Activated T-helper 1 cell treated with anti-CD3 and anti-CD28 coated beads, Interleukin-2, amount 50 U/mL, for 16 hours (primary cell): Measurements from ENCODE around the gene HEPHL1.
"Not testable (repeated sequence)": the region's sequence is repeated elsewhere in the genome, so short reads cannot be mapped to it uniquely, and the experiment has no call there.

Experiments used
- DNase-seq, 2 donors: peaks; one replicate each; pipeline ENCODE4 v3.0.0-alpha.2; 2020; ENCODE audit warnings: low read depth in 1 of 2, low spot score in 1 of 2

HEPHL1 gene

GRCh38 chr11:94020777-94021481 lies at the start of gene HEPHL1:
Gene HEPHL1, plus strand, starts transcription at chr11:94021354. Its CDS starts 15 bp downstream, at chr11:94021369.
- no peak for DNase-seq

DNA sequence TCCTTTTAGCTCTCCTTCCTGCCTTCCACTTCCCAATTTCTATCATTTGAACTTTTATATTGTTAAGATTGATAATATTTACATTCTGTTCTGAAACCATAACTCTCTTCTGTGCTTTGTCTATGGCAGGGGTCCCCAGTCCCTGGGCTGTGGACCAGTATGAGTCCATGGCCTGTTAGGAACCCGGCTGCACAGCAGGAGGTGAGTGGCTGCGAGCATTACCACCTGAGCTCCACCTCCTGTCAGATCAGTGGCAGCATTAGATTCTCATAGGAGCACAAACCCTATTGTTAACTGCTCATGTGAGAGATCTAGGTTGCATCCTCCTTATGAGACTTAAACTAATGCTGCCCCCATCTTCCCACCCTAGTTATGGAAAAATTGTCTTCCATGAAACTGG lies 48.4 kb upstream of the HEPHL1 start:
- DNase-seq, result no peak

- not testable (repeated sequence) for DNase-seq
These were observed 47.7 kb upstream of the HEPHL1 start for GRCh38 chr11:93973322-93974051.

GRCh38 chr11:93974759-93975158 lies 46.4 kb upstream of the HEPHL1 start:
- no peak for DNase-seq

- not testable (repeated sequence) for DNase-seq
These were observed 44.4 kb upstream of the HEPHL1 start for GRCh38 chr11:93976577-93977254.

DNA sequence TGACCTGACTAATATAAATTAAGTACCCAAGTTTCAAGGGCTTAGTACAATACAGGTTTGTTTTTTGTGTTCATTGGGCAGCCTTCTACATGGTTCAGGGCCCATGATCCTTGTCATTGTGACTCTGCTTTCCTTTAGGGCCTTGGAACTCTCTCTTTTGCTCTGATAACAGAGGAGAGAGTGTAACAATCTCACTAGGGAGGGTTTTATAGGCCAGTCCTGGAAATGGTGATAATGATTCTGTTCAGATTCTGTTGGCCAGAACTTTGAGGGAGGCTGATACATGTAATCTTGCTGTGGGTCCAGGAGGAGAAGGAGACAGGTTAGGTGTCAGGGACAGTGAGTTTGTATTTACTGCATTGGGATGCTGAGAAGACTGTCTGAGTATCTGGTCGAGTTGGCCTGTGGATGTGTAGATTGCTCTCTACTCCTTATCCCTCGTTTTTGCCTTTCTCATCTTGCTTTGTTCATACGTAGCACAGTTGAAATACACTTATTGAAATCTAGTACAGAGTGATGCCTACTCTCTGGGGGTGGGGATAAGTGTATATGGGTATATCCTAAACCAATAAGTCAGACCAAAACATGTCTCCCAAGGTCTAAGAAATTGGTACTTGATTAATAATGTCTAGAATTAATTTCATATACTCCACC lies 37.5 kb upstream of the HEPHL1 start:
- no peak for DNase-seq

- no peak for DNase-seq
These were observed 37.0 kb upstream of the HEPHL1 start for GRCh38 chr11:93984196-93984567.

DNA sequence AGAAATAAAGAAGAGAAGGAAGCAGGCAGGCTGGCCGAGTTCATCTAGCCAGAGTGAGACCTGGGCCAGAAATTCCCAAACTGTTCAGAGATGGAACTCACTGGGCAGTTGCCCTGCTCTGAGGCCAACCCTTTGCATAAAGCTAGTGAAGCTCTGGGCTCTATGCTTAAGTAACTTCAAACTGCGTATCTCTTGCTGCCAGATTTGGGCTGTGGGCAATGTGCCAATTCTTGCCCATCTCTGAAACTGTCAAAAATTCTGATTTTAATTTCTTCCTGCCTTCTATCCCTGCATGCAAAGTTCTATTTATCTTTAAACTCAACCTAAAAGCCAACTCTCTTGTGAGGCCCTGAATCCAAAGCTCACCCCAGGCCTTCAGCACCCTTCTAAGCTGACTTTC lies 36.2 kb upstream of the HEPHL1 start:
- DNase-seq, result no peak

- DNase-seq, result no peak
These were observed 34.4 kb upstream of the HEPHL1 start for GRCh38 chr11:93986716-93987115.

DNA sequence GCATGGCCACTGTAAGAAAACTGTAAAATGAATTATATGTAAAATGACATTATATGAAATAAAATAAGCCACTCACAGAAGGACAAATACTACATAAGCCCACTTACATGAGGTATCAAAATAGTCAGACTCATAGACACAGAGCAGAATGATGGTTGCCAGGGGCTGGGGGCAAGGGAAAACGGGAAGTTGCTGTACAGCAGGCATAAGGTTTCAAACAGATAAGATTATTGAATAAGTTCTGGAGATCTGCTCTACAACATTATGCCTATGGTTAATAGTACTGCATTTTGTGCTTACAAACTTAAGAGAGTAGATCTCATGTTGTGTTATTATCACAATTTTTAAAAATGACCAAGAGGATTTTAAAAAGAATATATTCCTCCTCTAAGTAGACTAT lies 32.7 kb upstream of the HEPHL1 start:
- no peak for DNase-seq

DNA sequence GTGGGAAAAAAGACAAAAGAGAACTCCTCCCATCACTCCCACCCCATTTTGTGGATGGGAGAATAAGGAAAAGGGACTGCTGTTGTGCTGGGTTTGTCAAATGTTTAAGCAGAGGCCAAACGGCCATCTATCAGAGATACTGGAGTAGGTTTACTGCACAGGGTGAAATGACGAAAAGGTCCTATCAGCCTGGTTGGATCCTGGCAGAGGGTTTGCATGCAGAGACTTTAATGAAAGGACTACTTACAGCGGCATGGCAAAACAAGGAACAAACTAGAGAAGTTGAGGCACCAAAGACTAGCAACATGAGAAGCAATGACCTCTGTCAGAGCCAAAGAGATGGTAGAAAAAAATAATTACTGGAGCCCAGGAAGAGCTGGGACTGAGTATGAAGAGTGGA lies 32.2 kb upstream of the HEPHL1 start:
- DNase-seq, result no peak

DNA sequence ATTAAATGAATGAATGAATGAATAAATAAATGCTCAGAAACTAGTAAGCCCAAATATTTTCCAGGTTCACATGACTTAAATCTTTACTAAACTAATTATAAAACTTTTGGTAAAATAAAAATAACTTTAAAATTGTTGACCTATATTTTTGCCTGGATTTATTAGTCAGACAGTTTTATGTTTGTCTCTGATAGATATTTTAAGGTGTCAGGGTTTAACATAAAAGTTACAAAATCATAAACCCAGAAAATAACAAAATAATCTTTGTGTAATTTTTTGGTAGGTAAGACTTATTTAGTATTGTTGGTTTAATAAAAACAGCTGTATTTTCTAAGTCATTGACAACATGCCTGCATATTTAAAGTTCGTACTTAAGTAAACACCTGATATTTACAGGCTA lies 27.4 kb upstream of the HEPHL1 start:
- DNase-seq, result no peak

GRCh38 chr11:93997741-93998140 lies 23.4 kb upstream of the HEPHL1 start:
- DNase-seq, result no peak

- no peak for DNase-seq
These were observed 20.5 kb upstream of the HEPHL1 start for GRCh38 chr11:94000659-94001058.

DNA sequence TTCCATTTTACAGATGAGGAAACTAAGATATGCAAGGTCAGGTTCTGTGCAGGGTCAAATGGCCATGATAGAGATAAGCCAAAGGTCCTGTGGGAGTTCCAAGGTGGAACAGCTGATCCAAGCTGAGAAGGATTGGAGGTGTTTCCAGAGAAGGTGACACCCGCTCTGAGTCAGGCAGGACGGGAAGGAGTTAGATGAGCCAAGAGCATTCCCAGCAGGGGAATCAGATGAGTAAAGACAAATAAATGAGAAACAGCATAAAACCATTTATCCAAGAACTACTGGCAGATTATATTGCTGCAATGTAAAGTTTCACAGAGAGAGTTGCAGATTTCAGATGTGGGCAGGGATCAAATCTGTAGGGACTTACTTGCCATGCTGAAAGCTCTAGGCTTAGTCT lies 18.9 kb upstream of the HEPHL1 start:
- DNase-seq, result no peak

DNA sequence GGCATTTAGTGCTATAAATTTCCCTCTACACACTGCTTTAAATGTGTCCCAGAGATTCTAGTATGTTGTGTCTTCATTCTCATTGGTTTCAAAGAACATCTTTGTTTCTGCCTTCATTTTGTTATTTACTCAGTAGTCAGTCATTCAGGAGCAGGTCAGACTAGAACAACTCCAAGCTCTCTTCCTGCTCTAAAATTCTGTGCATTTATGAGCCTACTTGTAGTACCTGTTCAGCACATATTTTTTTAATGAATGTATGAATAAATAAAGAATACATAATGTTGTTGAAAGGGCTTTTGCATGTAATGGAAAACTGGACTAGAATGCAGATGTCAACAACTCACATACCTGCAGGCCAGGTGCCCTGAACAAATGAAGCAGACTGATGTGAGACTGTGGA lies 13.7 kb upstream of the HEPHL1 start:
- DNase-seq, result no peak

DNA sequence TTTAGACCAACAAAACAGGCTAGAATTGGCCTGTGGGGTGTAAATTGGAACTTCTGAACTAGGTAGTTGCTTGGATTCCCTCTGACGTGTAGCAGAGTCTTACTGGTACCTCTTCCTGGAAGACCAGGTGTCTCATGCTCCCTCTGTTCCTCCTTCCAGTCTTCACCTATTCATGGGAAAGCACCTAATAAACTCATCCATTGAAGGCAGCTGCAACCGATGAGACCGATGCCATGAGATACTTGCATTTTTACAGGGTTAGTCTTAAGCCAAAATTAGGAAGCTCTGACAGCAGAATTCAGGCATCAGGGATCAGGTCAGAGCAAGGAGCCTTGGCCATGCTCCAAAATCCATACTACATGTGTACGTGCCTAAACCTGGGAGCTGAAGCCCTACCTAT lies 13.2 kb upstream of the HEPHL1 start:
- no peak for DNase-seq

DNA sequence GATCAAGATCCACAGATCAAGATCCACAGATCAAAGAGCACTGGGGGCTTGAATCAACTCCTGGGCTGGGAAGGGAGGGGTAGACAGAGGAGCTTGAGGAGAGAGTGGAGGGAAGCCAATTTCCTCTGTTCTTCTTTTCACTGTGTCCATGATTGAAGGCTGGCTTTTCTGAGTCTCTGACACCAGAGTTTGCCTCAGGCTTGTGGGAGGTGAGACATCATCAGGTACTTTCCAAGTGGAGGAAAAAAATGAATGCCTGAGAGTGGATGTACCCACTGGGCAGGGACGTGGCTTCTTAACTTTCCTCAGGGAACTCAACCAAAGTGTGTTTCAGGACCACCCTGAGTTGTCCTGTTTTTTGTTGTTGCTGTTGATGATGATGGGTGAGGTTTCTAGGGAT lies 11.0 kb upstream of the HEPHL1 start:
- no peak for DNase-seq

- no peak for DNase-seq
These were observed 9.7 kb upstream of the HEPHL1 start for GRCh38 chr11:94011478-94011877.

DNA sequence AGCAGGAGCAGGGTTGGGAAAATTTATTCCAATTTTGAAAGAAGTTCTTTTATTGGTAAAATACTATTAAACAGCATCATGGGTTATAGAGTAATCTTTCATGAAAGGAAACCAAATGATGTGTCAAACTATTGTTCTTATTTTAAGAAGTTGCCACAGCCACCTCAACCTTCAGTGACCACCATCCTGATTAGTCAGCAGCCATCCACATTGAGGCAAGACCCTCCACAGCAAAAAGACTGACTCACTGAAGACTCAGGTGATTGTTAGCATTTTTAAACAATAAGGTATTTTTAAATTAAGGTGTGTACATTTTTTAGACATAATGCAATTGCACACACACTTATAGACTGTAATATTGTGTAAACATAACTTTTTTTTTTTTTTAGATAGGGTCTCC lies 3.7 kb upstream of the HEPHL1 start:
- no peak for DNase-seq

GRCh38 chr11:94018721-94019120 lies 2.4 kb upstream of the HEPHL1 start:
- DNase-seq, result no peak

DNA sequence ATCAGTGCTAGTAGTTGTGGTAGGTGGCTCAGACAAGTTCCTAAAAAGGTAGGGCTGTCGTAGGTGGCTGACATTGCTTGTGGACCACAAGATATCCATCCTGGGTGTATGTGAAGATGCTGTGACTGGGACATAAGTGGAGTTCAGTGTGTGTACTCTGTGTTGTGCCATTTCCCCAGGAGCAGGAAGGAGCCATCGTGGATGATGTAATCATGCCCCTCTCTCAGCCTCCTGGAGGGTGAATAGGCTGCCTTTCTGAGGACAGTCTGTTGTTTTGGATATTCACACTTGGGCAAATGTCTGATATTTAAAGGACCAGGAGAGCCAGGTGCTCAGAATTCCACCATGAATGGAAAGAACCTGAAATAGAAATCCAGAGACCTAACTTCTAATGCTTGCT lies 2.7 kb downstream of the HEPHL1 start:
- no peak for DNase-seq
